Erythroblast (primary cell): ENCODE results near the gene BCAP31.

Experiments
- GATA1 ChIP-seq: IDR thresholded peaks from 2 replicates; pipeline ENCODE4 v1.6.1; 2011; ENCODE audit warnings: low read depth, mild to moderate bottlenecking, control low read depth, low read length, moderate library complexity
- POLR2A ChIP-seq: IDR thresholded peaks from 2 replicates; pipeline ENCODE4 v1.6.1; 2011; ENCODE audit warnings: mild to moderate bottlenecking, low read length

GRCh38 chrX:153667281-153667955, 56.8 kb downstream of the BCAP31 start:
- no peak for TF ChIP-seq POLR2A
- TF ChIP-seq GATA1 = no peak
